ENCODE data around the gene SNX8. TPM values are rescaled to one million over a fixed set of nuclear protein-coding genes. Genes with fewer than 3 reads are reported as not detected.
"Not testable (repeated sequence)": the region's sequence is repeated elsewhere in the genome, so short reads cannot be mapped to it uniquely, and the experiment has no call there.

The SNX8 gene
- total RNA-seq, 1 donor from 2014 or later, result 40.7 TPM

DNA sequence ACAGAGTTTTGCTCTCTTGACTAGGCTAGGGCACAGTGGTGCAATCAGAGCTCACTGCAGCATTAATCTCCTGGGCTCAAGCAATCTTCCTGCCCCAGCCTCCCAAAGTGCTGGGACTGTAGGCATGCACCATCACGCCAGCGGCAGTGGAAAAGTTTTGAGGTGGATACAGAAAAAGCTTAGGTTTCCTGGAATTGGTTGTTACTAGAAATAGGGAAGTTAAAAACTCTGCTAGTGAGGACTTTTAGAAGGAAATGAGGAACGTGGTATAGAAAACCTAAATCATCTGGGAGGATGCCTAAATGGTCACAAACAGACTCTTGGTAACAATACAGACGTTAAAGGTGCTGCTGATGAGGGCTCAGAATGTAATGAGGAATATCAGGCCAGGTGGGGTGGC, 10.9 kb upstream of the SNX8 start:
- DNase-seq (ENCODE audit: low spot score), result no peak
- no peaks in the 10 kb centered on the region for H3K36me3 Mint-ChIP-seq (ENCODE audit: low read depth, unreplicated experiment)
- H3K4me3 Mint-ChIP-seq (ENCODE audit: unreplicated experiment), result no peak overlapping the region
- no peaks in the 10 kb centered on the region for H3K9me3 Mint-ChIP-seq (ENCODE audit: unreplicated experiment)
- no peak overlapping the region for H3K27ac Mint-ChIP-seq (ENCODE audit: unreplicated experiment)
- no peak for TF ChIP-seq CTCF (IDR thresholded peaks at IDR 0.05; ENCODE audit: unreplicated experiment)
- H3K27me3 Mint-ChIP-seq (ENCODE audit: unreplicated experiment), result peaks cover 3% of the 10 kb centered on the region
- H3K4me1 Mint-ChIP-seq (ENCODE audit: unreplicated experiment), result no peaks in the 10 kb centered on the region

DNA sequence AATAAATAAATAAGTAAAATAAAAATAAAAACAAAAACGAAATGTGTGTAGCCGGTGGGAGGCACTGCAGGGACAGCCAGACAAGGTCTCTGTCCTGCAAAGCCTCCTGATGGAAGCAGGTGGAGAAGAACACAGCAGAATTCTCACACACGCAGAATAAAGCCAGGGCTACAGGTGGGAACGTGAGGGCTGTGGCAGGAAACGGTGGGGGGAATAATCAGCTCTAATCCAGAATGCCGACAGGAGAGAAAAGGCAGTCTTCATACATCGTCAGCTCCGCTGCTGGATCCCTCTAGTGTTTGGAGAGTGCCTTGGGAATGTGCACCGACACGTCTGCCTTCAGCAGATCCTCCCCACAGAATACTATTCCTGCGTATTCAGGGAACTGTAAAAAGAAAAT, 6.8 kb upstream of the SNX8 start:
- TF ChIP-seq CTCF (IDR thresholded peaks at IDR 0.05; ENCODE audit: unreplicated experiment), result no peak
- Mint-ChIP-seq H3K36me3 (ENCODE audit: low read depth, unreplicated experiment) (no peaks in the 10 kb centered on the region), H3K4me3 (ENCODE audit: unreplicated experiment) (no peak overlapping the region), H3K27ac (ENCODE audit: unreplicated experiment) (no peak overlapping the region), H3K9me3 (ENCODE audit: unreplicated experiment) (no peaks in the 10 kb centered on the region), H3K4me1 (ENCODE audit: unreplicated experiment) (peaks cover 3% of the 10 kb centered on the region), H3K27me3 (ENCODE audit: unreplicated experiment) (no peaks in the 10 kb centered on the region)
- no peak for DNase-seq (ENCODE audit: low spot score)

DNA sequence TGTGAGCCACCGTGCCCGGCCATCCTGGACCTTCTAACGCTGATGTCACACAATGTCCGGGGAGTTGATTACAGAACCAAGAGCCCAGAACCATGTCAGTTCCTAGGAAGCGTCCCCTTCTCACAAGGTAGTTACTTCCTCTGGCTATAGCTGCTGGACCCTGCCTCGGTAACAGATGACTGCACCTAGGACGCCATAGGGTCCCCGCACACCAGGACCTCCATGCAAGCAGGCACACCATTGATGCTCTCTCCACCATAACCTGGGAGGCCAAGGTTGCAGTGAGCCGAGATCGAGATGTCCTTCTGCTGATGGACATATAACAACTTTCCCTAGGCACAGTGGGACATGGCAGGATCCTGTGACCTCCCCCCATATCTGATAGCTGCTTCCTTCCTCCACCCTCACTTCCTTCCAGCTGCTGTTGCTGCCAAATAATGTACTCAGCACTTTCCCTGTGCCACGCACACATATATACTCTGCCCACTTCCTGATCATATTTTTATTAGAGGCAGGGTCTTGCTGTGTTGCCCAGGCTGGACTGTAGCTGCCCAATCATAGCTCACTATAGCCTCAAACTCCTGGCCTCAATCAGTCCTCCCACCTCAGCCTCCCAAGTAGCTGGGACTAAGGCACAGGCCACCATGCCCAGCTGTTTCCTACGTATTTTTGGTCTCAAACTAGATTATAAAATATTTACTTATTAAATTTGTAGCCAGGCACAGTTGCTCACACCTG, 3.5 kb upstream of the SNX8 start:
- no peak for DNase-seq (ENCODE audit: low spot score)
- no peak overlapping the region for H3K27ac Mint-ChIP-seq (ENCODE audit: unreplicated experiment)
- no peak overlapping the region for H3K4me3 Mint-ChIP-seq (ENCODE audit: unreplicated experiment)
- no peaks in the 10 kb centered on the region for H3K36me3 Mint-ChIP-seq (ENCODE audit: low read depth, unreplicated experiment)
- peaks cover 4% of the 10 kb centered on the region for H3K27me3 Mint-ChIP-seq (ENCODE audit: unreplicated experiment)
- H3K4me1 Mint-ChIP-seq (ENCODE audit: unreplicated experiment), result peaks cover 7% of the 10 kb centered on the region
- no peaks in the 10 kb centered on the region for H3K9me3 Mint-ChIP-seq (ENCODE audit: unreplicated experiment)
- no peak for TF ChIP-seq CTCF (IDR thresholded peaks at IDR 0.05; ENCODE audit: unreplicated experiment)

- H3K4me3 Mint-ChIP-seq (ENCODE audit: unreplicated experiment), result no peak overlapping the region
- H3K27me3 Mint-ChIP-seq (ENCODE audit: unreplicated experiment), result peaks cover 9% of the 10 kb centered on the region
- no peak overlapping the region for H3K27ac Mint-ChIP-seq (ENCODE audit: unreplicated experiment)
- H3K9me3 Mint-ChIP-seq (ENCODE audit: unreplicated experiment), result no peaks in the 10 kb centered on the region
- H3K4me1 Mint-ChIP-seq (ENCODE audit: unreplicated experiment), result peaks cover 7% of the 10 kb centered on the region
- DNase-seq (ENCODE audit: low spot score), result no peak
- no peaks in the 10 kb centered on the region for H3K36me3 Mint-ChIP-seq (ENCODE audit: low read depth, unreplicated experiment)
- TF ChIP-seq CTCF (IDR thresholded peaks at IDR 0.05; ENCODE audit: unreplicated experiment), result no peak
Observed at GRCh38 chr7:2316578-2316977, 2.3 kb upstream of the SNX8 start.

DNA sequence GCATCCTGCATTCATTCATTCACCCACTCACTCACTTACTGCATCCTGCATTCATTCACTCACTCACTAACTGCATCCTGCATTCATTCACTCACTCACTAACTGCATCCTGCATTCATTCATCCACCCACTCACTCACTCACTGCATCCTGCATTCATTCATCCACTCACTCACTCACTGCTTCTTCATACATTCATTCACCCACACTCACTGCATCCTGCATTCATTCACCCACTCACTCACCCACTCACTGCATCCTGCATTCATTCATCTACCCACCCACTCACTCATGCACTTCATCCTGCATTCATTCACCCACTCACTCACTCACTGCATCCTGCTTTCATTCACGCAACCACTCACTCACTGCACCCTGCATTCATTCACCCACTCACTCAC, 1.5 kb upstream of the SNX8 start:
- Mint-ChIP-seq H3K4me1 (ENCODE audit: unreplicated experiment) (peaks cover 7% of the 10 kb centered on the region), H3K27me3 (ENCODE audit: unreplicated experiment) (peaks cover 9% of the 10 kb centered on the region), H3K4me3 (ENCODE audit: unreplicated experiment) (no peak overlapping the region), H3K27ac (ENCODE audit: unreplicated experiment) (no peak overlapping the region), H3K36me3 (ENCODE audit: low read depth, unreplicated experiment) (no peaks in the 10 kb centered on the region), H3K9me3 (ENCODE audit: unreplicated experiment) (no peaks in the 10 kb centered on the region)
- TF ChIP-seq CTCF (IDR thresholded peaks at IDR 0.05; ENCODE audit: unreplicated experiment), result no peak
- DNase-seq (ENCODE audit: low spot score), result no peak

GRCh38 chr7:2314956-2315530, 802 bp upstream of the SNX8 start:
- H3K4me3 Mint-ChIP-seq (ENCODE audit: unreplicated experiment); H3K27ac Mint-ChIP-seq (ENCODE audit: unreplicated experiment); H3K9me3 Mint-ChIP-seq (ENCODE audit: unreplicated experiment); H3K4me1 Mint-ChIP-seq (ENCODE audit: unreplicated experiment); H3K27me3 Mint-ChIP-seq (ENCODE audit: unreplicated experiment); DNase-seq (ENCODE audit: low spot score); H3K36me3 Mint-ChIP-seq (ENCODE audit: low read depth, unreplicated experiment): not testable (repeated sequence)
